AG08396 (cell line): ENCODE data around the gene TMPRSS6.

Source experiments
- DNase-seq: peaks from one replicate; pipeline ENCODE4 v3.0.0; 2012; ENCODE audit warnings: low spot score, mixed read lengths

Gene TMPRSS6

GRCh38 chr22:37140686-37141323 is 31.3 kb upstream of the TMPRSS6 start:
- no peak for DNase-seq

DNA sequence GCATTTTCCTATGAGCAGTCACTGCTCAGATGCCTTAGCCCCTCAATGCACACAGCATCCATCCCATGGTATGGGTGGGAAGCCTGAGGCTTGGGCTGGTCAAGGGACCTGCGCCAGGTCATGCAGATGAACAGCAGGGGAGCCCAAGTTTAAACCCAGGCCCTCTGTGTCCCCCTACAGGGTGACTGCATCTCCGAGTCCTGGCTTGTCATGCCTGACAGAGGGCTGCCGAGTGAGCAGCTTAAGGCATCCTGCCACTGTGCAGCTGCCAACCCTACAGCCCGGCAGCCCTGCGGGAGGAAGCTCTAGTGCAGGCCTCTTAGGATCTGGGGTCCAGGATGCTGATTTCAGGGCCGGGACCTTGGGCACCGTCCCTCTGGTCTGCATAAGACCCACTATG is 30.2 kb upstream of the TMPRSS6 start:
- DNase-seq: no peak

DNA sequence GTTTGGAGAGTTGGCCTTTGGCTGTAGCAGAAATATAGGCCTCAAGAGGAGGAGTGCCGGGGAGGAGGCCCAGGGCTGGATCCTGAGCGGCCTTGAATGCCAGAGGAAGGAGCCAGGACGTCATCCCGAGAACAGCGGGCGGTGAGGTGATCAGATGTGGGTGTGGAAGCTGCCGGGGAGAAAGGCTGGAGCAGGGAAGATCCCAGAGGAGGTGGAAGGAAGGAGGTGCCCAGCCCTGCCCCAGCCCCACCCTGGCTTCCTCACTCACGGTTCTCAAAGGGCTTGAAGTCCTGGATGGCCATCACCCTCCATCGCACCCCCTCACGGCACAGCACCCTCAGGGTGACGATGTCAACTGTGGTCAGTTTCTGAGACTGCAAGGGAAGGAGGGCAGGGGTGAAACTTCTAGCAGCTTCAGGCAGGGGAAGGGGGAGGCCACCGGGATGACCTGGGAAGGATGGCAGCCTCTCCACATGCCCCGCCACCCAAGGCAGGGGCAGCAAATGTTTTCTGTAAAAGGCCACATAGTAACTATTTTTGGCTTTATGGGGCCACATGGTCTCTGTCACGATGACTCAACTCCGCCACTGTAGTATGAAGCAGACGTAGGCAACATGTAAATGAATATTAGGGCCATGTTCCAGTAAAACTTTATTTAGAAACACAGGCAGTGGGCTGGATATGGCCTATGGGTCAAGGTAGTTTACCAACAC is 29.5 kb upstream of the TMPRSS6 start:
- no peak for DNase-seq

DNA sequence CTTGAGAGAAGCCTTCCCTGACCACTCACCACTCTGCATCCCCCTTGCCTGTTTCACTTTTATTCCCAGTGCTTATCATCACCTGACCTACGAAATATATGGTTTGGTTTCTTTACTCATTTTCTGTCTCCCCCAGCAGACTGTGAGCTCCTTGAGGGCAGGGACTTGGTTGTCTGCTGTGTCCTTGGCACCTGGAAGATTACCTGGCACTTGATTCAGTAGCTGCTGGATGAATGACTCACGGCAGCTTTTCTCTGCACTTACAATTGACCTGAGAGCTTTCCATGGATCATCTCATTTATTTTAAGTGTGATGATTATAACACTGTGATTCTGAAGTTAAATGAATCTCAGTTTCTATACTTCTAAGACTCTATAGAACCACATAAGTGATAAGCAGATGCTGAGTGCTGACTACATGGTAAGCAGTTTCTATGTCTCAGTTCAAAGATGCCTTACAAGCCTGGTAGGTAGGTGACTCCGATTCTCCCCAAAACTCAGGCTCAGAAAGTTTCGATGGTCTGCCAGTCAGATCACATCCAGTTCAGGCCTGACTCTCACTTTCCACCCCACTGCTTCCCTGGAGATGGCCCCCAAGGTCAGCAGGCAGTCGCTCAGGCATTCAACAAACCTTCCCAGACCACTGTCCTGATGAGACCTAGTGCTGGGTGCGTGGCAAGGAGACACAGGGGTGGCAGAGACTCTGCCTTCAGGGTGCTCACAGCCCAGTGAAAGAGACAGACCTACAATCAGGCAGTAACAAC is 28.6 kb upstream of the TMPRSS6 start:
- DNase-seq: no peak

DNA sequence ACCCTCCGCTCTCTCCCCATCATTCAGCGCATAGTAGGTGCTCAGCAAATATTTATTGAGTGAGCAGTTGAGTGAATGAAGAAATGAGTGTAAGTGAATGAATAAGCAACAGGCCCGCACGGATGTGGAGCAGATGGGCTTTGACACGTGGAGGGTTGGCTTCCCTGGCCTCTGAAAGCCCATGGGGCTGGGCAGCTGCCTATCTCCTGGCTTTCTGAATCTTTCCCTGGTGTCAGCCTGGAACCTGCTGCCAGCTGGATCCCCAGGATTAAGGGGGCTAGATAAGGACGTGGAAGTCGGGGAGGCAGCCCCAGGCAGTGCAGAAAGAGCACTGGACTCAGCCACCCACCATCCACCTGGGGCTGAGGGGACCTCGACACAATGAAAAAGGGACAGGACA is 27.6 kb upstream of the TMPRSS6 start:
- no peak for DNase-seq

DNA sequence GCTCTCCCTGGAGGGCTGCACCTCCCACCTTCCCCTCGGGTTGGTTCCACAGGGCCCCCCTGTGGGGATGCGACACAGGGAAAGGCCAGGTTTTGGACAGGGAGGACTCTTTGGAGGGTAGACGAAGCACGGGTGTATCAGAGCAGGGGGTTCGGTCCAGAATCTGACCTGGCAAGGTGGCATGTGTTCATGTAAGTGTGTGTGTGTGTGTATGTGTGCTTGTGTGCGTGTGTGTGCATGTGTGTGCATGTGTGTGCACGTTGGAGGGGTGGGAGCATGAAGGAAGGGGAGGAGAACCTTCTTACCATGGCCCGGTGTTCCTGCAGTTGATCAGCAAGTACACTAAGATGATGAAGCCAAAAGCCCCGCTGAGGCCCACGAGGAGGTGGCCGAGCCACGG is 25.5 kb upstream of the TMPRSS6 start:
- DNase-seq: no peak

GRCh38 chr22:37133304-37134018 is 23.9 kb upstream of the TMPRSS6 start:
- no peak for DNase-seq

- no peak for DNase-seq
Measured at GRCh38 chr22:37132773-37133172, 23.3 kb upstream of the TMPRSS6 start.

GRCh38 chr22:37129866-37130441 is 20.4 kb upstream of the TMPRSS6 start:
- DNase-seq: no peak

- DNase-seq: no peak
Measured at GRCh38 chr22:37128555-37129281, 19.2 kb upstream of the TMPRSS6 start.

- no peak for DNase-seq
Measured at GRCh38 chr22:37127350-37127878, 17.9 kb upstream of the TMPRSS6 start.

GRCh38 chr22:37126882-37127281 is 17.4 kb upstream of the TMPRSS6 start:
- DNase-seq: no peak

- DNase-seq: no peak
Measured at GRCh38 chr22:37126383-37126782, 16.9 kb upstream of the TMPRSS6 start.

DNA sequence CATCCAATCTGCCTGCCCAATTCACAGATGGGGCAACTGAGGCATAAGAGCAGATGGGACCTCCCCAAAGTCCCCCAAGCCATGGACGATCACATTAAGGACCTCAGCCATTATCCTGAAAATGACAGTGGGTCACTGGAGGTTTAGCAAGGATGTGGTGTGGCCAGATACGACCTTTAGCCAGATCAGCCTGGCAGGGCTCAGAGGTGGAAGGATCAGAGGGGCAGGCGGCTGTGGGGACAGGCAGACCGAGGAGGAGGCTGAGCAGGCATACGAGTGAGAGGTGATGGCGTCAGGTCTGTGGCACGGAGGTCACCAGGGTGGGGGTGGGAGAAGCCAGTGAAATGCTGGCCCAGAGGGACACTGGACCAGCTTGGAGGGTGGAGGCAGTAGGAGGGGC is 14.1 kb upstream of the TMPRSS6 start:
- no peak for DNase-seq

- no peak for DNase-seq
Measured at GRCh38 chr22:37122598-37123180, 13.2 kb upstream of the TMPRSS6 start.

GRCh38 chr22:37121887-37122591 is 12.5 kb upstream of the TMPRSS6 start:
- no peak for DNase-seq

GRCh38 chr22:37120569-37121340 is 11.2 kb upstream of the TMPRSS6 start:
- DNase-seq: no peak

- no peak for DNase-seq
Measured at GRCh38 chr22:37119872-37120271, 10.4 kb upstream of the TMPRSS6 start.

GRCh38 chr22:37118083-37118482 is 8.6 kb upstream of the TMPRSS6 start:
- DNase-seq: no peak
